ENCODE results near the gene SLC35F3.
"Not testable (repeated sequence)": the region's sequence is repeated elsewhere in the genome, so short reads cannot be mapped to it uniquely, and the experiment has no call there.

SLC35F3 gene

GRCh38 chr1:233904633-233905415 lies at the start of gene SLC35F3:
Gene SLC35F3, plus strand, starts transcription at chr1:233904676.
- peak in 1 of 3 experiments; percentile 24 for DNase-seq (ENCODE audit: low read depth in 3 of 3)

GRCh38 chr1:233859446-233859845 lies 45.0 kb upstream of the SLC35F3 start:
- DNase-seq (ENCODE audit: low read depth in 3 of 3) = no peak

GRCh38 chr1:233863901-233864545 lies 40.5 kb upstream of the SLC35F3 start:
- no peak for DNase-seq (ENCODE audit: low read depth in 3 of 3)

GRCh38 chr1:233864578-233864977 lies 39.9 kb upstream of the SLC35F3 start:
- DNase-seq (ENCODE audit: low read depth in 3 of 3) = no peak

GRCh38 chr1:233865216-233865615 lies 39.3 kb upstream of the SLC35F3 start:
- DNase-seq (ENCODE audit: low read depth in 3 of 3) = no peak

- DNase-seq (ENCODE audit: low read depth in 3 of 3) = no peak
Measured at GRCh38 chr1:233865902-233866301, 38.6 kb upstream of the SLC35F3 start.

- DNase-seq (ENCODE audit: low read depth in 3 of 3) = no peak
Measured at GRCh38 chr1:233867028-233867427, 37.4 kb upstream of the SLC35F3 start.

GRCh38 chr1:233868461-233868860 lies 36.0 kb upstream of the SLC35F3 start:
- no peak for DNase-seq (ENCODE audit: low read depth in 3 of 3)

GRCh38 chr1:233869680-233870079 lies 34.8 kb upstream of the SLC35F3 start:
- no peak for DNase-seq (ENCODE audit: low read depth in 3 of 3)

GRCh38 chr1:233873666-233874065 lies 30.8 kb upstream of the SLC35F3 start:
- DNase-seq (ENCODE audit: low read depth in 3 of 3) = no peak

GRCh38 chr1:233879841-233880240 lies 24.6 kb upstream of the SLC35F3 start:
- no peak for DNase-seq (ENCODE audit: low read depth in 3 of 3)

- no peak for DNase-seq (ENCODE audit: low read depth in 3 of 3)
Measured at GRCh38 chr1:233883671-233884070, 20.8 kb upstream of the SLC35F3 start.

GRCh38 chr1:233884461-233885151 lies 19.9 kb upstream of the SLC35F3 start:
- DNase-seq (ENCODE audit: low read depth in 3 of 3) = no peak

- DNase-seq (ENCODE audit: low read depth in 3 of 3) = no peak
Measured at GRCh38 chr1:233885196-233885920, 19.1 kb upstream of the SLC35F3 start.

- not testable (repeated sequence) for DNase-seq (ENCODE audit: low read depth in 3 of 3)
Measured at GRCh38 chr1:233891151-233891550, 13.3 kb upstream of the SLC35F3 start.

GRCh38 chr1:233897325-233898162 lies 6.9 kb upstream of the SLC35F3 start:
- no peak for DNase-seq (ENCODE audit: low read depth in 3 of 3)

GRCh38 chr1:233901495-233901894 lies 3.0 kb upstream of the SLC35F3 start:
- DNase-seq (ENCODE audit: low read depth in 3 of 3) = no peak

GRCh38 chr1:233905416-233906051 lies 1.1 kb downstream of the SLC35F3 start:
- DNase-seq (ENCODE audit: low read depth in 3 of 3) = no peak

GRCh38 chr1:233907151-233907550 lies 2.7 kb downstream of the SLC35F3 start:
- no peak for DNase-seq (ENCODE audit: low read depth in 3 of 3)

GRCh38 chr1:233908092-233908491 lies 3.6 kb downstream of the SLC35F3 start:
- no peak for DNase-seq (ENCODE audit: low read depth in 3 of 3)

- no peak for DNase-seq (ENCODE audit: low read depth in 3 of 3)
Measured at GRCh38 chr1:233909195-233909594, 4.7 kb downstream of the SLC35F3 start.

Measured in stimulated activated CD4-positive, alpha-beta T cell treated with anti-CD3 and anti-CD28 coated beads, TNF-alpha, amount 100 ng/mL, for 24 hours (primary cell).